ENCODE measurements around the gene AJM1.

AJM1 gene

DNA sequence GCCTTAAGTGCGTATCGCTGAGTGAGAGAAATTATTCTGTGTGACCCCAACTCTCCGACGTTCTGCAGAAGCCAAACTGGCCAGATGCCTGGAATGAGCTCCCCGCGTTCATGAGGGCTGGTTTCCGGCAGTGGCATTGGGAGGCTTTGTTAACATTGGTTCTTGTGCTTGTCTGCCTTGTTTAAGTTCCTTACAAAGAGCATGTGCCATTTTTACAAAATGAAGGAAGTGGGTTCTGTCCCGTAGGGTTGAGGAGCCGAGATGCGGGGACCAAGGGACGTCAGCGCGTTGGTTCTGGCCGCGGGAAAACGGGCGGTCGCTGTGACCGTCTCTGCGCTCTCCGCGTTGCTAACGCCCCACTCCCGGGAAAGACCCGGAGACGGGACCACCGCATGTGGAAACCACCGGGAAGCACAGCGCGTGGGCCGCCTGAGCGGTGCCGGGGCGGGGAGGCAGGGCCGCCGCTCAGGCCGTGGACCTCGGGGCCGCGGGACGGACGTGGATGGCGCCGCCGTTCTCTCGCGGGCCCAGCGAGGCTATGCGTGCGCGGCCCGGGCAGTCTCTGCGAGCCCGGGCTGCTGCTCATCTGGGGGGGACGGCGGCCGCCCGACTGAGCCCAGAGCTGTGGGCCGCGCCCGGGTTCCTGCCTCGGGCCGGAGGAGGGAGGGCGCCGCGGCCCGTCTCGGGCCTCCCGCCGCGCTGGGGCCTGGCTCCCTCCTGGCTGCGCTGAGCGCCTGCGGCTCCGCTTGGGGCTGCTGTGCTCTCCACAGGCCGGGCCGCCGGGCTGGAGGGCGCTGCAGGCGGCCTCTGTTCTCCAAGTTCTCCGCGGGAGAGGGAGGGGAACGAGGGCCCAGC, 21.1 kb upstream of the AJM1 start:
- ATAC-seq = no peak
- TF ChIP-seq ZFP30 (CRISPR knock-in tag; IDR thresholded peaks at IDR 0.05) = no peak
- TF ChIP-seq, protein P1, sequence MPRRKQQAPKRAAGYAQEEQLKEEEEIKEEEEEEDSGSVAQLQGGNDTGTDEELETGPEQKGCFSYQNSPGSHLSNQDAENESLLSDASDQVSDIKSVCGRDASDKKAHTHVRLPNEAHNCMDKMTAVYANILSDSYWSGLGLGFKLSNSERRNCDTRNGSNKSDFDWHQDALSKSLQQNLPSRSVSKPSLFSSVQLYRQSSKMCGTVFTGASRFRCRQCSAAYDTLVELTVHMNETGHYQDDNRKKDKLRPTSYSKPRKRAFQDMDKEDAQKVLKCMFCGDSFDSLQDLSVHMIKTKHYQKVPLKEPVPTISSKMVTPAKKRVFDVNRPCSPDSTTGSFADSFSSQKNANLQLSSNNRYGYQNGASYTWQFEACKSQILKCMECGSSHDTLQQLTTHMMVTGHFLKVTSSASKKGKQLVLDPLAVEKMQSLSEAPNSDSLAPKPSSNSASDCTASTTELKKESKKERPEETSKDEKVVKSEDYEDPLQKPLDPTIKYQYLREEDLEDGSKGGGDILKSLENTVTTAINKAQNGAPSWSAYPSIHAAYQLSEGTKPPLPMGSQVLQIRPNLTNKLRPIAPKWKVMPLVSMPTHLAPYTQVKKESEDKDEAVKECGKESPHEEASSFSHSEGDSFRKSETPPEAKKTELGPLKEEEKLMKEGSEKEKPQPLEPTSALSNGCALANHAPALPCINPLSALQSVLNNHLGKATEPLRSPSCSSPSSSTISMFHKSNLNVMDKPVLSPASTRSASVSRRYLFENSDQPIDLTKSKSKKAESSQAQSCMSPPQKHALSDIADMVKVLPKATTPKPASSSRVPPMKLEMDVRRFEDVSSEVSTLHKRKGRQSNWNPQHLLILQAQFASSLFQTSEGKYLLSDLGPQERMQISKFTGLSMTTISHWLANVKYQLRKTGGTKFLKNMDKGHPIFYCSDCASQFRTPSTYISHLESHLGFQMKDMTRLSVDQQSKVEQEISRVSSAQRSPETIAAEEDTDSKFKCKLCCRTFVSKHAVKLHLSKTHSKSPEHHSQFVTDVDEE (CRISPR knock-in tag; IDR thresholded peaks at IDR 0.05) = no peak
- TF ChIP-seq ZNF8 (CRISPR knock-in tag; IDR thresholded peaks at IDR 0.05) = no peak
- TF ChIP-seq, protein P2, sequence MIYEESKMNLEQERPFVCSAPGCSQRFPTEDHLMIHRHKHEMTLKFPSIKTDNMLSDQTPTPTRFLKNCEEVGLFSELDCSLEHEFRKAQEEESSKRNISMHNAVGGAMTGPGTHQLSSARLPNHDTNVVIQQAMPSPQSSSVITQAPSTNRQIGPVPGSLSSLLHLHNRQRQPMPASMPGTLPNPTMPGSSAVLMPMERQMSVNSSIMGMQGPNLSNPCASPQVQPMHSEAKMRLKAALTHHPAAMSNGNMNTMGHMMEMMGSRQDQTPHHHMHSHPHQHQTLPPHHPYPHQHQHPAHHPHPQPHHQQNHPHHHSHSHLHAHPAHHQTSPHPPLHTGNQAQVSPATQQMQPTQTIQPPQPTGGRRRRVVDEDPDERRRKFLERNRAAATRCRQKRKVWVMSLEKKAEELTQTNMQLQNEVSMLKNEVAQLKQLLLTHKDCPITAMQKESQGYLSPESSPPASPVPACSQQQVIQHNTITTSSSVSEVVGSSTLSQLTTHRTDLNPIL (CRISPR knock-in tag; IDR thresholded peaks at IDR 0.05; ENCODE audit: low read depth) = no peak
- no peak for TF ChIP-seq TCF4 (CRISPR knock-in tag; IDR thresholded peaks at IDR 0.05; ENCODE audit: borderline replicate concordance)

DNA sequence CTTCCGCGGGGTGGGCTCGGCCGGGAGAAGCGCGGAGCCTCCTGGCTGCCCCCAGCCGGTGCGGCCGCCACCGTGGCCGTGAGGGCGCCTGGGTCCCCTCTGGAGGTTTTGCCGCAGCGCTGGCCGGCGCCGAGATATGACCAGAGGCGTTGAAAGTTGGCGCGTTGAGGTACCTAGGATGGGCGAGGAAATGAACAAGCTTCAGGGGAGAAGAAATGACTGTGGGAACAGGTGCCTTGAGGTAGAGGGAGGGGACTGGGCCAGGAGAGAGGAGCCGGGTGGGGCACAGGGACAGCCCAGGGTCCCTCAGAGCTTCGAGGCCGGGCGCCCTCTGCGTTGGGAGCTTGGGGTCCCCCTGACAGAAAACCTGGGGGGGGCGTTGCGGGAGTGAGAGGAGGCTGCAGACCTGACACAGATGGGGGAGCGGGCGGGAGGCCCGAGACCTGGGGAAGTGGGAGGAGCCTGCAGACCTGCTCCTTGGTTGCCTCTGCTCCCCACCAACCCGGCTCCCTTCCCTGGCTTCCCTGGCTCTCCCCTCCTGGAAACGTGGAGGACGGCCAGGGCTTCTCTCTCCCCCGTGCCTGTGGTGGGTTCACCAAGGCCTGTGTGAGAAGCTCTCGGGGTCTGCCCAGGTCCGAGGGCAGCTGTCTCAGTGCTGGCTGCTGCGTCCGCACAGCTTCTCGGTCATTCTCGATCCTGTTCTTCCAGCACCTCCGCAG, 20.3 kb upstream of the AJM1 start:
- TF ChIP-seq ZNF8 (CRISPR knock-in tag; IDR thresholded peaks at IDR 0.05) = no peak
- no peak for TF ChIP-seq ZNF70 (CRISPR knock-in tag; IDR thresholded peaks at IDR 0.05)
- TF ChIP-seq, protein P3, sequence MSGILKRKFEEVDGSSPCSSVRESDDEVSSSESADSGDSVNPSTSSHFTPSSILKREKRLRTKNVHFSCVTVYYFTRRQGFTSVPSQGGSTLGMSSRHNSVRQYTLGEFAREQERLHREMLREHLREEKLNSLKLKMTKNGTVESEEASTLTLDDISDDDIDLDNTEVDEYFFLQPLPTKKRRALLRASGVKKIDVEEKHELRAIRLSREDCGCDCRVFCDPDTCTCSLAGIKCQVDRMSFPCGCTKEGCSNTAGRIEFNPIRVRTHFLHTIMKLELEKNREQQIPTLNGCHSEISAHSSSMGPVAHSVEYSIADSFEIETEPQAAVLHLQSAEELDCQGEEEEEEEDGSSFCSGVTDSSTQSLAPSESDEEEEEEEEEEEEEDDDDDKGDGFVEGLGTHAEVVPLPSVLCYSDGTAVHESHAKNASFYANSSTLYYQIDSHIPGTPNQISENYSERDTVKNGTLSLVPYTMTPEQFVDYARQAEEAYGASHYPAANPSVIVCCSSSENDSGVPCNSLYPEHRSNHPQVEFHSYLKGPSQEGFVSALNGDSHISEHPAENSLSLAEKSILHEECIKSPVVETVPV (CRISPR knock-in tag; IDR thresholded peaks at IDR 0.05) = no peak
- no peak for TF ChIP-seq TOX (CRISPR knock-in tag; IDR thresholded peaks at IDR 0.05; ENCODE audit: borderline replicate concordance)
- TF ChIP-seq BACH2 (CRISPR knock-in tag; IDR thresholded peaks at IDR 0.05; ENCODE audit: borderline replicate concordance) = no peak
- TF ChIP-seq, protein P1 (CRISPR knock-in tag; IDR thresholded peaks at IDR 0.05) = no peak
- no peak for TF ChIP-seq ZFP30 (CRISPR knock-in tag; IDR thresholded peaks at IDR 0.05)
- TF ChIP-seq RARB (CRISPR knock-in tag; IDR thresholded peaks at IDR 0.05) = no peak
- no peak for TF ChIP-seq ZNF565 (CRISPR knock-in tag; conservative IDR thresholded peaks at IDR 0.05; ENCODE audit: low read depth)
- no peak for TF ChIP-seq SNAI2 (CRISPR knock-in tag; IDR thresholded peaks at IDR 0.05)
- TF ChIP-seq ARNTL (CRISPR knock-in tag; IDR thresholded peaks at IDR 0.05; ENCODE audit: borderline replicate concordance, low read depth) = no peak
- no peak for TF ChIP-seq CSDC2 (CRISPR knock-in tag; IDR thresholded peaks at IDR 0.05)
- TF ChIP-seq OSR1 (CRISPR knock-in tag; IDR thresholded peaks at IDR 0.05) = no peak
- no peak for TF ChIP-seq ZC3H10 (CRISPR knock-in tag; IDR thresholded peaks at IDR 0.05)
- TF ChIP-seq, protein P4, sequence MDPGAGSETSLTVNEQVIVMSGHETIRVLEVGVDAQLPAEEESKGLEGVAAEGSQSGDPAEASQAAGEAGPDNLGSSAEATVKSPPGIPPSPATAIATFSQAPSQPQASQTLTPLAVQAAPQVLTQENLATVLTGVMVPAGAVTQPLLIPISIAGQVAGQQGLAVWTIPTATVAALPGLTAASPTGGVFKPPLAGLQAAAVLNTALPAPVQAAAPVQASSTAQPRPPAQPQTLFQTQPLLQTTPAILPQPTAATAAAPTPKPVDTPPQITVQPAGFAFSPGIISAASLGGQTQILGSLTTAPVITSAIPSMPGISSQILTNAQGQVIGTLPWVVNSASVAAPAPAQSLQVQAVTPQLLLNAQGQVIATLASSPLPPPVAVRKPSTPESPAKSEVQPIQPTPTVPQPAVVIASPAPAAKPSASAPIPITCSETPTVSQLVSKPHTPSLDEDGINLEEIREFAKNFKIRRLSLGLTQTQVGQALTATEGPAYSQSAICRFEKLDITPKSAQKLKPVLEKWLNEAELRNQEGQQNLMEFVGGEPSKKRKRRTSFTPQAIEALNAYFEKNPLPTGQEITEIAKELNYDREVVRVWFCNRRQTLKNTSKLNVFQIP (CRISPR knock-in tag; IDR thresholded peaks at IDR 0.05; ENCODE audit: borderline replicate concordance, low read depth) = no peak
- TF ChIP-seq, protein P2 (CRISPR knock-in tag; IDR thresholded peaks at IDR 0.05; ENCODE audit: low read depth) = no peak
- TF ChIP-seq PPARA (CRISPR knock-in tag; IDR thresholded peaks at IDR 0.05; ENCODE audit: borderline replicate concordance) = no peak
- no peak for TF ChIP-seq ESRRG (CRISPR knock-in tag; IDR thresholded peaks at IDR 0.05)
- TF ChIP-seq, protein P5, sequence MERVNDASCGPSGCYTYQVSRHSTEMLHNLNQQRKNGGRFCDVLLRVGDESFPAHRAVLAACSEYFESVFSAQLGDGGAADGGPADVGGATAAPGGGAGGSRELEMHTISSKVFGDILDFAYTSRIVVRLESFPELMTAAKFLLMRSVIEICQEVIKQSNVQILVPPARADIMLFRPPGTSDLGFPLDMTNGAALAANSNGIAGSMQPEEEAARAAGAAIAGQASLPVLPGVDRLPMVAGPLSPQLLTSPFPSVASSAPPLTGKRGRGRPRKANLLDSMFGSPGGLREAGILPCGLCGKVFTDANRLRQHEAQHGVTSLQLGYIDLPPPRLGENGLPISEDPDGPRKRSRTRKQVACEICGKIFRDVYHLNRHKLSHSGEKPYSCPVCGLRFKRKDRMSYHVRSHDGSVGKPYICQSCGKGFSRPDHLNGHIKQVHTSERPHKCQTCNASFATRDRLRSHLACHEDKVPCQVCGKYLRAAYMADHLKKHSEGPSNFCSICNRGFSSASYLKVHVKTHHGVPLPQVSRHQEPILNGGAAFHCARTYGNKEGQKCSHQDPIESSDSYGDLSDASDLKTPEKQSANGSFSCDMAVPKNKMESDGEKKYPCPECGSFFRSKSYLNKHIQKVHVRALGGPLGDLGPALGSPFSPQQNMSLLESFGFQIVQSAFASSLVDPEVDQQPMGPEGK (CRISPR knock-in tag; IDR thresholded peaks at IDR 0.05; ENCODE audit: borderline replicate concordance) = no peak
- TF ChIP-seq ISL1 (CRISPR knock-in tag; IDR thresholded peaks at IDR 0.05) = no peak
- no peak for ATAC-seq

Data from SK-N-SH treated with all-trans-retinoic acid at 6 μM for 48 hours (cell line).